ENCODE measurements around the gene ASTN1.

Gene ASTN1

DNA sequence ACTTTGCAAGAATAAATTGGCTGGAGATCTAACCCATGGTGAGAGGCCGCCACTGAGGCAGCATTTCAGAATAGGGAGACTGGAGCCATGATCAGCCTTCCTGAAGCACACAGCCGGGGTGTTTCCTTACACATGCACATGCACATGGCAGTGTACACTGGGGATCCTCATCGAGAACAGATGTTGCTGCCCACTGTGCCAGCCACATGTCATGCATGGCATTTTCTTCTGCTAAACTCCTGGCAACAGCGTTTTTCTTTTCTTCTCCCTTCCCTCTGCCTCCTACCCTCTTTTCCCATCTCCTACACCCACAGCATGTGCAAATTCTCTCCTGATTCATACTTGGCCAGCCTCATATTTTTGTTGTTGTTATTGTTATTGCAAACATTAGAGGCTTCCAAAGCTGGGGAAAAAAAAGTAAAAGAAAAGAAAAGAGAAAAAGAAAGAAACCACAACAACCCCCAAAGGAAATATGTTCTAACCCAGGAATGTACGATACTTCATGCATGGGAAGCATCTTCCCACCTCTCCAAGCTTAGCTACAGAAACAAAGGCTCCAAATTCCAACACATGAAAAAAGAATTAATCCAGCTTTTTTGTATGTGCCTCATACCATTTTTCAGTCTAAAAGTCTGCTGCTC lies 344.0 kb downstream of the ASTN1 start:
- peak overlapping the region in 1 of 2 experiments; percentile 27 for H3K4me3 ChIP-seq (ENCODE audit: insufficient read depth in 1 of 2, low read depth in 1 of 2, low read length in 2 of 2)
- H3K27ac ChIP-seq (ENCODE audit: low read length, poor library complexity, severe bottlenecking), result no peak overlapping the region
- H3K4me1 ChIP-seq (ENCODE audit: control insufficient read depth, insufficient read depth, low read depth, low read length), result no peaks in the 10 kb centered on the region
- H3K9ac ChIP-seq (ENCODE audit: low read length), result peak overlapping the region; percentile 1
- H2BK120ac ChIP-seq (ENCODE audit: low read depth, low read length), result no peak overlapping the region
- WGBS, result 67% methylated on average over 5 of the region's 5 CpGs
- H3K9me3 ChIP-seq (ENCODE audit: control insufficient read depth, low read length), result no peaks in the 10 kb centered on the region
- no peak overlapping the region for H3K23ac ChIP-seq (ENCODE audit: low read length in 2 of 2)
- no peak overlapping the region for H3K4ac ChIP-seq (ENCODE audit: low read depth in 1 of 2, low read length in 2 of 2)
- no peaks in the 10 kb centered on the region for H3K79me1 ChIP-seq (replicated peaks; ENCODE audit: low read length, poor library complexity, severe bottlenecking)
- H2BK5ac ChIP-seq (ENCODE audit: low read depth, low read length, poor library complexity, severe bottlenecking), result no peak overlapping the region
- no peak for DNase-seq
- no peak overlapping the region for H3K4me2 ChIP-seq (ENCODE audit: low read length, poor library complexity, severe bottlenecking)
- H2AFZ ChIP-seq (ENCODE audit: low read depth, low read length), result no peak overlapping the region
- H3K14ac ChIP-seq (ENCODE audit: low read length in 2 of 2), result no peak overlapping the region
- H4K8ac ChIP-seq (ENCODE audit: low read length), result no peak overlapping the region
- no peak overlapping the region for H2BK12ac ChIP-seq (ENCODE audit: low read length in 2 of 2)
- no peak overlapping the region for H3K18ac ChIP-seq (ENCODE audit: low read depth in 1 of 2, low read length in 2 of 2)
- H4K91ac ChIP-seq (ENCODE audit: low read length), result no peak overlapping the region
- no peak overlapping the region for H2AK5ac ChIP-seq (ENCODE audit: low read length, severe bottlenecking)
- H3K36me3 ChIP-seq (ENCODE audit: control insufficient read depth in 1 of 2, insufficient read depth in 2 of 2, low read depth in 1 of 2, low read length in 2 of 2), result no peaks in the 10 kb centered on the region
- no peak overlapping the region for H2BK15ac ChIP-seq (ENCODE audit: low read depth, poor library complexity, severe bottlenecking)
- H3K27me3 ChIP-seq (ENCODE audit: control insufficient read depth in 1 of 2, insufficient read depth in 1 of 2, low read length in 2 of 2), result no peaks in the 10 kb centered on the region

DNA sequence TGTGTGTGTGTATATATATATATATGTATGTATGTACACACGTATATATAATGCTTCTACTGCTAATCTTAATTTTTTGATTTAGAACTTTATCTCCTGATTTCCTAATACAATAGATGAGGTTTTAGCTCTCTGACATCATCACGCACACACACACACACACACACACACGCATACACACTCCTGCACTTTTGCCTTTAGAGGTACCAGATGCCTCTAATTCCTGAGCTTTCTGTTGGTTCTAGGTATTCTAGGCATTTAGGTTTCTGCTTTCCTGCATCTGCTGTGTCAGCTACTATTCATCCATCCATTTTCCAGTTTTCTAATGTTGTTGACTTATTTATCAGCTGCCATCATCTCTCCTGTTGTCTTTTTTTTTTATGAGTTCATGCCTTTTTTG lies 348.3 kb downstream of the ASTN1 start:
- H3K79me1 ChIP-seq (replicated peaks; ENCODE audit: low read length, poor library complexity, severe bottlenecking), result no peaks in the 10 kb centered on the region
- no peak for DNase-seq
- H3K23ac ChIP-seq (ENCODE audit: low read length in 2 of 2), result no peak overlapping the region
- H3K4me1 ChIP-seq (ENCODE audit: control insufficient read depth, insufficient read depth, low read depth, low read length), result no peaks in the 10 kb centered on the region
- no peak overlapping the region for H4K8ac ChIP-seq (ENCODE audit: low read length)
- no peaks in the 10 kb centered on the region for H3K36me3 ChIP-seq (ENCODE audit: control insufficient read depth in 1 of 2, insufficient read depth in 2 of 2, low read depth in 1 of 2, low read length in 2 of 2)
- no peak overlapping the region for H2AK5ac ChIP-seq (ENCODE audit: low read length, severe bottlenecking)
- H3K18ac ChIP-seq (ENCODE audit: low read depth in 1 of 2, low read length in 2 of 2), result no peak overlapping the region
- 69% methylated on average over 2 of the region's 3 CpGs for WGBS
- H3K4me2 ChIP-seq (ENCODE audit: low read length, poor library complexity, severe bottlenecking), result no peak overlapping the region
- no peak overlapping the region for H3K4ac ChIP-seq (ENCODE audit: low read depth in 1 of 2, low read length in 2 of 2)
- no peak overlapping the region for H2BK120ac ChIP-seq (ENCODE audit: low read depth, low read length)
- no peak overlapping the region for H2AFZ ChIP-seq (ENCODE audit: low read depth, low read length)
- no peak overlapping the region for H3K4me3 ChIP-seq (ENCODE audit: insufficient read depth in 1 of 2, low read depth in 1 of 2, low read length in 2 of 2)
- no peak overlapping the region for H3K27ac ChIP-seq (ENCODE audit: low read length, poor library complexity, severe bottlenecking)
- H3K9me3 ChIP-seq (ENCODE audit: control insufficient read depth, low read length), result no peaks in the 10 kb centered on the region
- no peak overlapping the region for H2BK15ac ChIP-seq (ENCODE audit: low read depth, poor library complexity, severe bottlenecking)
- H3K14ac ChIP-seq (ENCODE audit: low read length in 2 of 2), result no peak overlapping the region
- H2BK5ac ChIP-seq (ENCODE audit: low read depth, low read length, poor library complexity, severe bottlenecking), result no peak overlapping the region
- H4K91ac ChIP-seq (ENCODE audit: low read length), result no peak overlapping the region
- no peak overlapping the region for H2BK12ac ChIP-seq (ENCODE audit: low read length in 2 of 2)
- no peaks in the 10 kb centered on the region for H3K27me3 ChIP-seq (ENCODE audit: control insufficient read depth in 1 of 2, insufficient read depth in 1 of 2, low read length in 2 of 2)
- no peak overlapping the region for H3K9ac ChIP-seq (ENCODE audit: low read length)

DNA sequence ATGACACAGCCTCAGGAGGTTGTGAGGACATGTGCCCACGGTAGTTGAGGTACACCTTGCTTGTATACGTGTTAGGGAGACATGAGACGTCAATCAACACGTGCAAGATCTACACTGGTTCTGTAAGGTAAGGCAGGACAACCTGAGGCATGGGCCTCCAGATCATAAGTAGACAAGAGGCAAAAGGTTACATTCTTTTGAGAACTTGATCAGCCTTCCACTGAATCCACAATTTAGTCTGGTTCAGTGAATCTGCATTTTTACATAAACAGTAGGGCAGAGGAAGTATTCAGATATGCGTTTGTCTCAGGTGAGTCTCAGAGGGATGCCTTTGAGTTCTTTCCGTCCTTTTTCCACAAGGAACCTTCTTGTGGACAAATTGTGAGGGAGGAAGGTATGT lies 348.9 kb downstream of the ASTN1 start:
- Histone ChIP-seq H4K91ac (ENCODE audit: low read length) (no peak overlapping the region), H2BK5ac (ENCODE audit: low read depth, low read length, poor library complexity, severe bottlenecking) (no peak overlapping the region), H3K36me3 (ENCODE audit: control insufficient read depth in 1 of 2, insufficient read depth in 2 of 2, low read depth in 1 of 2, low read length in 2 of 2) (no peaks in the 10 kb centered on the region), H4K8ac (ENCODE audit: low read length) (no peak overlapping the region), H3K27ac (ENCODE audit: low read length, poor library complexity, severe bottlenecking) (no peak overlapping the region), H2BK120ac (ENCODE audit: low read depth, low read length) (no peak overlapping the region), H3K18ac (ENCODE audit: low read depth in 1 of 2, low read length in 2 of 2) (no peak overlapping the region), H2BK15ac (ENCODE audit: low read depth, poor library complexity, severe bottlenecking) (no peak overlapping the region), H3K4me2 (ENCODE audit: low read length, poor library complexity, severe bottlenecking) (no peak overlapping the region), H2BK12ac (ENCODE audit: low read length in 2 of 2) (no peak overlapping the region), H3K4me1 (ENCODE audit: control insufficient read depth, insufficient read depth, low read depth, low read length) (no peaks in the 10 kb centered on the region), H3K4me3 (ENCODE audit: insufficient read depth in 1 of 2, low read depth in 1 of 2, low read length in 2 of 2) (no peak overlapping the region), H3K27me3 (ENCODE audit: control insufficient read depth in 1 of 2, insufficient read depth in 1 of 2, low read length in 2 of 2) (no peaks in the 10 kb centered on the region), H2AFZ (ENCODE audit: low read depth, low read length) (no peak overlapping the region), H3K9me3 (ENCODE audit: control insufficient read depth, low read length) (no peaks in the 10 kb centered on the region), H3K4ac (ENCODE audit: low read depth in 1 of 2, low read length in 2 of 2) (no peak overlapping the region), H3K23ac (ENCODE audit: low read length in 2 of 2) (no peak overlapping the region), H3K14ac (ENCODE audit: low read length in 2 of 2) (no peak overlapping the region), H3K79me1 (replicated peaks; ENCODE audit: low read length, poor library complexity, severe bottlenecking) (no peaks in the 10 kb centered on the region), H3K9ac (ENCODE audit: low read length) (no peak overlapping the region), H2AK5ac (ENCODE audit: low read length, severe bottlenecking) (no peak overlapping the region)
- WGBS, result 73% methylated on average over 6 of the region's 6 CpGs
- DNase-seq, result no peak

- H2BK120ac ChIP-seq (ENCODE audit: low read depth, low read length), result no peak overlapping the region
- no peak overlapping the region for H2AFZ ChIP-seq (ENCODE audit: low read depth, low read length)
- no peaks in the 10 kb centered on the region for H3K27me3 ChIP-seq (ENCODE audit: control insufficient read depth in 1 of 2, insufficient read depth in 1 of 2, low read length in 2 of 2)
- H3K27ac ChIP-seq (ENCODE audit: low read length, poor library complexity, severe bottlenecking), result no peak overlapping the region
- H3K4me3 ChIP-seq (ENCODE audit: insufficient read depth in 1 of 2, low read depth in 1 of 2, low read length in 2 of 2), result no peak overlapping the region
- no peak overlapping the region for H3K4ac ChIP-seq (ENCODE audit: low read depth in 1 of 2, low read length in 2 of 2)
- 60% methylated on average over 4 of the region's 4 CpGs for WGBS
- no peaks in the 10 kb centered on the region for H3K4me1 ChIP-seq (ENCODE audit: control insufficient read depth, insufficient read depth, low read depth, low read length)
- no peak overlapping the region for H3K9ac ChIP-seq (ENCODE audit: low read length)
- no peak overlapping the region for H2BK12ac ChIP-seq (ENCODE audit: low read length in 2 of 2)
- no peaks in the 10 kb centered on the region for H3K36me3 ChIP-seq (ENCODE audit: control insufficient read depth in 1 of 2, insufficient read depth in 2 of 2, low read depth in 1 of 2, low read length in 2 of 2)
- no peak overlapping the region for H3K4me2 ChIP-seq (ENCODE audit: low read length, poor library complexity, severe bottlenecking)
- H3K9me3 ChIP-seq (ENCODE audit: control insufficient read depth, low read length), result no peaks in the 10 kb centered on the region
- no peak overlapping the region for H2BK15ac ChIP-seq (ENCODE audit: low read depth, poor library complexity, severe bottlenecking)
- H4K91ac ChIP-seq (ENCODE audit: low read length), result no peak overlapping the region
- H3K18ac ChIP-seq (ENCODE audit: low read depth in 1 of 2, low read length in 2 of 2), result no peak overlapping the region
- no peak overlapping the region for H2BK5ac ChIP-seq (ENCODE audit: low read depth, low read length, poor library complexity, severe bottlenecking)
- no peak overlapping the region for H3K14ac ChIP-seq (ENCODE audit: low read length in 2 of 2)
- H3K79me1 ChIP-seq (replicated peaks; ENCODE audit: low read length, poor library complexity, severe bottlenecking), result no peaks in the 10 kb centered on the region
- DNase-seq, result no peak
- H4K8ac ChIP-seq (ENCODE audit: low read length), result no peak overlapping the region
- H3K23ac ChIP-seq (ENCODE audit: low read length in 2 of 2), result no peak overlapping the region
- H2AK5ac ChIP-seq (ENCODE audit: low read length, severe bottlenecking), result no peak overlapping the region
These were observed 352.8 kb downstream of the ASTN1 start for GRCh38 chr1:176811511-176812288.

Data from mesenchymal stem cell (in vitro differentiated cells and primary cell).